ENCODE measurements around the gene CD38.
A peak's percentile ranks its signal among the peaks of the same experiment; 100 is the strongest.

The CD38 gene

DNA sequence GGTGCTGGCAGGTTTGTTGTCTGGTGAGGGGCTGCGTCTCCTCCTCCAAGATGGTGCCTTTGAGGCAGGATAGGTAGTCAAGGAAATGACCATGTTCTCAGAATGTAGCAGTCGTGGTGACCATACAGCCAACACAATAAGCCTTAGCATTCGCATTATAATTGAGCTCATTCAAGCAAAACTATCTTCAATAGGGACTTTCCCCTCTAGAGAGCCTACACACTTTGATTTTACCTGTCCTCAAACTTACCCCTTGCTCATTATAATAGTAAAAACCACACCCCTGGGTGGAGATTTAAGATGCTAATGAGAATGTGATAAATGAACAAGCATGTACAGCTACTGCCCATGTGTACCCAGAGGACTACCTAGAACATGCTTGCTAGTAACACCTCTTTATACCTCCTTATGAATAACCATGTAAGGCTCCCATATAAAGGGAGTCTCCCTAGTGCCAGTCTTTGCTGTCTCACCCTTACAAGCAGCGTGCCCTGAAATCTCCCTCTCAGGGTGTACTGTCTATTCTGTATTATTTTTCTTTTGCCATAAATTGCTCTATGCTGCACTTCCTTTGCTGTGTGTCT lies 112.2 kb downstream of the CD38 start:
- DNase-seq (ENCODE audit: extremely low spot score, insufficient read length, low read depth) = no peak
- FAIRE-seq = no peak

DNA sequence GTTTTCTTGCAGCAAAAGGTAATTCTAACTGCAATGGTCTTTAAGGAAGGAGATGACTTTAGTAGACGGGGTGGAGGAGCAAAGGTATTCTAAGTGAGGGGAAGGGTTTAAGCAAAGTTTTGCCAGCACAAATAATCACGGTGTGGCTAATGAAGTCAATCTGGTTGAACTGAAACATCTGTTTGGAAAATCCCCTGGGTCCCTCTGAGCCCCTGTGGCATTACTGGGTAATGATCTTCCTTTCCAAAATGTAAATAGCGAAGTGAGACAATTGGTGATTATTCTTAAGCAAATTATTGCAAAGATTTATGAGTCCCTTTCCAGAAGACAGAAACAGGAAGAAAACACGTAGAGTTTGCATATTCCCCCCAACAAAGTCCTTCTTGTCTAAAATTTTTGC lies 113.2 kb downstream of the CD38 start:
- FAIRE-seq (peak; percentile 76), DNase-seq (ENCODE audit: extremely low spot score, insufficient read length, low read depth) (no peak)

DNA sequence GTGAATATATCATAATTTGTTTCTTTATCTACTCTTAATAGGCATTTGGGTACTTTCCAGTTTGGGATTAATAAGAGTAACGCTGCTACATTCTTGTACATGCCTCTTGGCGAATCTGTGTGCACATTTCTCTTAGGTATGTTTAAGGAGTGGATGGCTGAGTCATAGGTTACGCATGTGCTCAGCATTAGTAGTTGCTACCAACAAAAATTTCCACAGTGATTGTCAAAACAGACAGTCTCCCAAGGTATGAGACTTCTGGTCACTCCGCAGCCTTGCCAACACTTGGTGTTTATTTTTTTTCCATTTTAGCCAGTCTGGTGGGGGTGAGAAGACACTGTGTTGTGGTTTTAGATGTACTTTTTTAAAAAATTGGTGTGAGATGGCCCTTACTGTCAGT lies 115.8 kb downstream of the CD38 start:
- DNase-seq (ENCODE audit: extremely low spot score, insufficient read length, low read depth) (no peak), FAIRE-seq (no peak)

DNA sequence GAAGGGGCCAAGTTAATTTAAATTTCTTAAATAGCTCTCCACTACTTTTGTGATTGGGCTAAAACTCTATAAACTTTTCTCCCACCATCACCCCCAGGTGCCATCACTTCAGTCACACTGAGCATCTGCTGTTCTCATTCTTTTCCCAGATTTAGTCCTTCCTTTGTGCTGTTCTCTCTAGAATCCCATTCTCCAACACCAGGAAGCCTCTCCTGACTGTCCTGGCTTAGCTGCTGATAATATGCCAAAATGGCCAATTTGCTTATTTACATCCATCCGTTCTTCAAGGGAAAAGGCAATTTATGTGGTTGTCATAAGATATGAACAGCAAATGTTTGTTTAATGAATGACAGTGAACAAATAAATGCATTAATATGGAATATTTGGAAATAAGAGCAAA lies 116.3 kb downstream of the CD38 start:
- FAIRE-seq = no peak
- DNase-seq (ENCODE audit: extremely low spot score, insufficient read length, low read depth) = no peak

DNA sequence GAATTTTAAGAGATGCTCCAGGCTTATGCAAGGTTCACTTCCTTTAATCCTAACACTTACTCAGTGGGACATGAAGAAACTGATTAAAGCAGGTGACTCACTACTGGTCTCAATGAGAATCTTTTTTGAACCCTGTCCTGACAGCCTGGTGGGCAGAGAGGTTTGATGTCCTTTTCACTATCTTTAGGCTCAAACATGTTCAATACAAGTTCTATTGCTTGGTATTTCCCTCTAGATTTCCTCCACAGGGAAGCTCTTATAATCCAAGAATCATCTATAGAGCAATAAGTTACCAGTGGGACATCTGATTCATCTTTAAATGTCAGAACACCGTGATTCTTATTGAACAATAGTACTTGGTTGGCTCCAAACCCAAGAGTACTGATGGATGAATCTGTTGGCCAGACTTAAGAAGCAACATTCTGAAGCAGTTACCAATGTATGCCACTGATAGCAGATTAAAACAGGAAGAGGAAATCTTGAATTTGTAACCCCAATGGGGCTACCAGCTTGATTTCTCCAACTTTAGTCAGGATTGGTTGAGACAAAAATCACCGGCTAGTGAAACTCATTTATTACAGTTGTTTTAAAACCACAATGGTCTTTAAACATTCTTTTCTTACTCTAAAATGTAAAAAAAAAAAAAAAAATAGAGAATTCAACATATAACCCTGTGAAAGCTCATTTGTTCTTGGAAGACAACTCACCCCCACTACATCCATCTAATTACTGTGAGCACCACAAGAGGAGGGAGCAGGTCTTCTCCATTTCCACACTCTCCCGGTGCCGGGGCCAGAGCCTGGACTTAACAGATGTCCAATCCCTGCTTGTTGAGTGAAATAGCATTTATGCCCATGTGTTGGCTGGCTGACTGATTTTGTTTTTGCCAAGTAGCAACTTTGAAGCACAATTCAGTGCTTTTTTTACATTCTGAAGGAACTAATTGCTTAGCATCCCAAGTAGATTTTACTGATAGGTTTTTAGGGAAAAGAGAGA lies 117.1 kb downstream of the CD38 start:
- FAIRE-seq (no peak), DNase-seq (ENCODE audit: extremely low spot score, insufficient read length, low read depth) (no peak)

DNA sequence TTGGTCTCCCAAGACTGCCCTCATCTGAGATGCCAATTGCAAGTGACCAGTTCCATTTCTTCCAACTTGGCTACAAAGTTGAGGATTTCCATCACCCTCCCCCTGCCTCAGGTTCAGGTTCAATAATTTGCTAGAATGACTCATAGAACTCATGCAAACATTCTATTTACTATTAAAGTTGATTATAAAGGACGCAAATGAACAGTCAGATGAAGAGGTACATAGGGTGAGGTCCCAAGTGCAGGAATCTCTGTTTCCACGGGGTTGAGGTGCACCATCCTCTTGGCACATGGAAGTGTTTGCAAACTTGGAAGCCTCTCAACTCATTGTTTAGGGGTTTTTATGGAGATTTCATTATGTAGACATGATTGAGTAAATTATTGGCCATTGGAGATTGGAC lies 119.4 kb downstream of the CD38 start:
- no peak for DNase-seq (ENCODE audit: extremely low spot score, insufficient read length, low read depth)
- no peak for FAIRE-seq

DNA sequence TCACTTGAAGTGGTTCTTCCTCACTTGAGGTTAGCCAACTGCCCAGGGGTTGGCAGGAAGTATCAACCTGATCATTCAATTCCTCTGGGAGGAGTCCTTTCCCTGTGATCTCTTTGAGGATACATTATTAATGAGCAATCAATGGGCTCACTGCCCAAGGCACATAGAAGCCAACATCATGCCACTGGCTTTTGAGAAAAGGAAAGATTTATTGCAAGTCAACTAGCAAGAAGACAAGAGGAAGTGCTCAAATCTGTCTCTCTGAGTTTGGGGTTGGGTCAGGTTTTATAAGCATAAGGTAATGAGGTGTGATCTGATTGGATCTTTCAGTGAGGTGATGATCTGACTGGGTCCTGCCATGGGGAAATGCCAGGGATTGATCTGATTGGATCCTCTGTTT lies 120.8 kb downstream of the CD38 start:
- no peak for DNase-seq (ENCODE audit: extremely low spot score, insufficient read length, low read depth)
- no peak for FAIRE-seq

DNA sequence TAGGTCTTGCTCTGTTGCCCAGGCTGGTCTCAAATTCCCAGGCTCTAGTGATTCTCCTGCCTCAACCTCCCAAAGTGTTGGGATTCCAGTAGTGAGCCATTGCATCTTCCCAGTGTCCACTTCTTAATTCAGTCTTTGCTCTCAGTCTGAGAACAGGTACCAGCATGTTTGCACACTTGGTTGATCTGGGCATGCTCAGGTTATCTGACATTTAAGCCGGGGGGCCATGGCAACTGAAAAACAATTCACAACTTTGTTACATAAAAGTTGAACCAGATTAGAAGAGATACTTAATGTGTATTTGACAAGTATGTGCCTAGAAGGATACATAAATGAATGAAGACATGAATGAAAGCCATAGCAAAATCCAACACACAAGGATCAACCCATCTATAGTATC lies 121.4 kb downstream of the CD38 start:
- no peak for DNase-seq (ENCODE audit: extremely low spot score, insufficient read length, low read depth)
- no peak for FAIRE-seq

DNA sequence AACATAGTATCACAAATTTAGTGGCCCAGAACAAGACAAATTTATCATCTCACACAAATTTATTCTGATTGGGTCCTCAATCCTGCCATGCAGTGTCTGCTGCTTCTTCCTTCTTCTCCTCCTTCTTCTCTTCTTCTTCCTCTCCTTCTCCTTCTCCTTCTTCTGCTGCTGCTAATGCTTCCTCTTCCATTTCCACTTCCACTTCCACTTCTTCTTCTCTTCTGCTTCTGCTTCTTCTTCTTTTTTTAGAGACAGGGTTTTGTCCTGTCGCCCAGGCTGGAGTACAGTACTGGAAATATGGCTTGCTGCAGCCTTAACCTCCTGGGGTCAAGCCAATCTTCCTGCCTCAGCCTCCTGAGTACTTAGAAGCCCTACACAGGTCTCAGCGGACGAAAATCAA lies 122.9 kb downstream of the CD38 start:
- FAIRE-seq (no peak), DNase-seq (ENCODE audit: extremely low spot score, insufficient read length, low read depth) (no peak)

DNA sequence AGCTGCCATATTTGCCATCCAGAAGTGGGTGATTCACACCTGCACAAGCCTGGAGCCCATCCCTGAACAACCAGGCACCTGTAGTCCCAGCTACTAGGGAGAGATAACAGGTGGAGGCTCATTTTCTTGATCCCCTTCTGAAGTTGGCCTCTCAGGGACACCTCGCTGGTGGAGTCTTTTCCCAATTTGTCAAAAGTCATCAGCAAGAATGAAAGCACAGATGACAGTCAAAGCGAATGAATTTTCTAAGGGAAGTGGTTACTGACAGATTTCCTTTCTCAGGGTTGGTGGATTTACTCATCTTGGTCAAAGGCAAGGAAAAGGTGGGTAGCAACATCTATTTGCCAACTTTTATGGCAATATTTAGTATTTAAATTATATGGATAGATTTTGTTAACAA lies 123.9 kb downstream of the CD38 start:
- FAIRE-seq = no peak
- DNase-seq (ENCODE audit: extremely low spot score, insufficient read length, low read depth) = no peak

DNA sequence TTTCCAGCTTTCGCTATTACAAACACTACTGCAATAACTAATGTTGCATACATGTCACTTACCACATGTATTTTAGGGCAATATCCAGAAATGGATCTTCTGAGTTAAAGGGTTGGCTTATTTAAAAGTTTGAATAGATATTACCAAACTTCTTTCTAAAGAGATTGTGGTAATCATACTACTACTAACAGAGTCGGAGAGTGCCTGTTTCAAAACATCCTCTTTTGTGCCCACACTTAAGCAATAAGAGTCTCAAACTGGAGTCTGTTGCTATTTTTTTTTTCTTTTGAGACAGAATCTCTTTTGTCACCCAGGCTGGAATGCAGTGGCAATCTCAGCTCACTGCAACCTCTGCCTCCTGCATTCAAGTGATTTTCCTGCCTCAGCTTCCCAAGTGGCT lies 124.6 kb downstream of the CD38 start:
- FAIRE-seq (no peak), DNase-seq (ENCODE audit: extremely low spot score, insufficient read length, low read depth) (no peak)

Data from GM18507 (cell line).